AG04450 (cell line): ENCODE measurements around the gene TAF5. TPM values are rescaled to one million over a fixed set of nuclear protein-coding genes. Genes with fewer than 3 reads are reported as not detected.

Experiments
- CTCF ChIA-PET: fragments of 300-600, 350-600 bp; formaldehyde crosslinking; extraction: SDS; loops from one replicate; lab custom pipeline; 2022; ENCODE audit warnings: antibody characterized with exemption, inconsistent platforms; lab: Charles Lee
- POLR2A ChIA-PET: fragments of 350-600 bp; formaldehyde crosslinking; extraction: SDS; loops from one replicate; lab custom pipeline; 2021; ENCODE audit warnings: antibody characterized with exemption, inconsistent platforms; lab: Yijun Ruan, JAX
- DNase-seq: peaks from one replicate; pipeline ENCODE4 v3.0.0-alpha.2; 2011; ENCODE audit warnings: low read depth, low spot score
- H3K27ac ChIP-seq: one replicate; pipeline ENCODE4 v1.5.1; 2012; ENCODE audit warnings: low read depth, low read length, control low read depth
- H3K27me3 ChIP-seq: one replicate; pipeline ENCODE4 v1.6.0; 2012; ENCODE audit warnings: low read length; ENCODE audit not compliant: control insufficient read depth, insufficient read depth
- H3K4me3 ChIP-seq: 2 replicates; pipeline ENCODE4 v1.5.1; 2011; ENCODE audit warnings: mild to moderate bottlenecking, low read depth, low read length, control low read depth
- H3K9me3 ChIP-seq: 2 replicates; pipeline ENCODE4 v1.5.1; 2012; ENCODE audit warnings: low read length; ENCODE audit not compliant: control insufficient read depth, insufficient read depth
- CTCF ChIP-seq: IDR thresholded peaks from 2 replicates; pipeline ENCODE4 v1.5.1; 2011; ENCODE audit warnings: low read depth, low read length, control low read depth, inconsistent platforms
- polyA minus RNA-seq: library from RNA; depleted of rRNA, polyadenylated mRNA; stranded (reverse); fragments of >200 nt; gene quantifications from 2 replicates; pipeline ENCODE4 v1.2.3, GENCODE V29; 2011; rRNA and poly(A)+ RNA removed
- polyA plus RNA-seq: library from polyadenylated mRNA; depleted of rRNA; stranded (reverse); fragments of >200 nt; gene quantifications from 2 replicates; pipeline ENCODE4 v1.2.3, GENCODE V29; 2011; rRNA removed

TAF5 gene
- 2.3 and 3.5 TPM in 2 replicates for polyA plus RNA-seq
- 1.7 and 2.6 TPM in 2 replicates for polyA minus RNA-seq

DNA sequence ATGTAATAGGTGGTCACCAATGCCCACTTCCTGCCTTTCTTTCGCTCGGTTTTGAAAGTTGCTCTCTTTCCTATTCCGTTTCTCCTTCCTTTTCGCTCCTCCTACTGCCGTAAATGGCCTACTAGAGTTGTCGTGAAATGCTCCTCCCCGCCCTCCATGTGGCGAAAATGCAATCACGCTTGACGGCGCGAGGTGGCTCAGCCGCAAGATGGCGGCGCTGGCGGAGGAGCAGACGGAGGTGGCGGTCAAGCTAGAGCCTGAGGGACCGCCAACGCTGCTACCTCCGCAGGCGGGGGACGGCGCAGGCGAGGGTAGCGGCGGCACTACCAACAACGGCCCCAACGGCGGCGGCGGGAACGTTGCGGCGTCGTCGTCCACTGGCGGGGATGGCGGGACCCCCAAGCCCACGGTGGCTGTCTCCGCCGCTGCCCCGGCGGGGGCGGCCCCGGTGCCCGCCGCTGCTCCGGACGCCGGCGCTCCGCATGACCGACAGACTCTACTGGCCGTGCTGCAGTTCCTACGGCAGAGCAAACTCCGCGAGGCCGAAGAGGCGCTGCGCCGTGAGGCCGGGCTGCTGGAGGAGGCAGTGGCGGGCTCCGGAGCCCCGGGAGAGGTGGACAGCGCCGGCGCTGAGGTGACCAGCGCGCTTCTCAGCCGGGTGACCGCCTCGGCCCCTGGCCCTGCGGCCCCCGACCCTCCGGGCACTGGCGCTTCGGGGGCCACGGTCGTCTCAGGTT is at the start of gene TAF5:
Gene TAF5, plus strand, starts transcription at position 195 of the 737 bp plus-strand sequence. Its CDS starts 14 bp downstream, at position 209.
- DNase-seq = peak; percentile 86
- CTCF ChIA-PET = no interaction called here
- H3K27ac ChIP-seq = peak within 1 kb of the TSS; percentile 52
- TF ChIP-seq CTCF = no peak
- H3K9me3 ChIP-seq = no peaks in the 10 kb centered on the region; the same call in 1 of the 2 replicates
- POLR2A ChIA-PET = interaction anchor here (1.2 kb wide), 1 partner anchor 55 kb away, joined by 3 read pairs; no protein-coding TSS in a partner anchor
- peak within 1 kb of the TSS; percentile 83 for H3K4me3 ChIP-seq
- H3K27me3 ChIP-seq = no peaks in the 10 kb centered on the region

- ChIA-PET CTCF (no interaction called here), POLR2A (no interaction called here)
- Histone ChIP-seq H3K27me3 (no peaks in the 10 kb centered on the region), H3K9me3 (no peaks in the 10 kb centered on the region), H3K4me3 (no peak overlapping the region), H3K27ac (no peak overlapping the region)
- no peak for DNase-seq
- no peak for TF ChIP-seq CTCF
Measured at GRCh38 chr10:103327906-103328305, 39.9 kb upstream of the TAF5 start.

GRCh38 chr10:103333934-103334520 is 33.7 kb upstream of the TAF5 start:
- CTCF ChIA-PET = interaction anchor here (0.6 to 2.3 kb wide), 30 partner anchors 9 to 507 kb away, joined by 3 to 18 read pairs (median 5); partner anchors contain the start of gene CNNM2
- POLR2A ChIA-PET = no interaction called here
- Histone ChIP-seq H3K27me3 (no peaks in the 10 kb centered on the region), H3K27ac (no peak overlapping the region), H3K4me3 (no peak overlapping the region), H3K9me3 (no peaks in the 10 kb centered on the region)
- no peak for DNase-seq
- TF ChIP-seq CTCF = peak; percentile 65

DNA sequence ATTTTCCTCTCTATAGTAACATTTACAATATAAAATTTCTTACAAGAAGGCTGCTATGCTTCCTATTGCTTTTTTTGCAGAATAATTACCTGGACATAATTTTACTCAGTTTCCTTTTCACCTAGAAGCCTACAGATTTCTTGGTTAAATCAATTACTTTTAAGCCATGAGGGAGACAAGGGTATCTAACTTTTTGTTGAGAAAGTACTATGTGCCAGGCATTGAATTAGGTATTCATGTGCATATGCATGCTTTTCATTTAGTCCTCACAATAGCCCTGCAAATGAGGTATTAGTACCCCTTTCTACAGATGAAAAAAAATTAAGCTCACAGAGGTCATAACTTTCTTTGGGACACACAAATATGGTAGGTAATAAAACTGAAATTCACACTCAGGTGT is 33.2 kb upstream of the TAF5 start:
- POLR2A ChIA-PET = no interaction called here
- Histone ChIP-seq H3K27me3 (no peaks in the 10 kb centered on the region), H3K4me3 (no peak overlapping the region), H3K27ac (no peak overlapping the region), H3K9me3 (no peaks in the 10 kb centered on the region)
- CTCF ChIA-PET = interaction anchor here (0.6 to 2.3 kb wide), 21 partner anchors 9 to 507 kb away, joined by 3 to 18 read pairs (median 5); partner anchors contain the start of gene CNNM2
- no peak for TF ChIP-seq CTCF
- no peak for DNase-seq

GRCh38 chr10:103336370-103336769 is 31.4 kb upstream of the TAF5 start:
- POLR2A ChIA-PET = interaction anchor here (0.9 kb wide), 1 partner anchor 14 kb away, joined by 3 read pairs; the partner anchor contains the start of gene PCGF6
- no peak for DNase-seq
- Histone ChIP-seq H3K27me3 (no peaks in the 10 kb centered on the region), H3K4me3 (no peak overlapping the region), H3K27ac (no peak overlapping the region), H3K9me3 (no peaks in the 10 kb centered on the region)
- TF ChIP-seq CTCF = no peak
- CTCF ChIA-PET = no interaction called here
